H1 (cell line): ENCODE measurements around the gene VTN.

ENCODE experiments used
- BACH1 ChIP-seq: IDR thresholded peaks from 2 replicates; pipeline ENCODE4 v1.6.1; 2012; ENCODE audit warnings: low read length, improper control_type of control experiment
- CEBPB ChIP-seq: IDR thresholded peaks from 2 replicates; pipeline ENCODE4 v1.6.1; 2012; ENCODE audit warnings: low read depth, low read length
- EZH2 ChIP-seq: fragments of 200-600 bp; sonication (generic); IDR thresholded peaks from 2 replicates; pipeline ENCODE4 v1.7.1; 2012; ENCODE audit warnings: low read depth, mild to moderate bottlenecking, moderate library complexity, low read length, inconsistent platforms; ENCODE audit not compliant: severe bottlenecking
- POLR2A ChIP-seq, 2 experiments: IDR thresholded peaks; 1 replicate in 1 of 2; 2 replicates in 1 of 2; pipeline ENCODE4 v1.6.1; 2011; ENCODE audit warnings: low read depth in 2 of 2, low read length in 2 of 2, mild to moderate bottlenecking in 2 of 2; ENCODE audit errors: control extremely low read depth in 1 of 2
- TF ChIP-seq, protein P1 (sequence below), 3 experiments: IDR thresholded peaks; 1 replicate in 2 of 3; 2 replicates in 1 of 3; pipeline versions ENCODE4 v1.5.1 to v1.6.1; 2011; ENCODE audit warnings: low read length in 3 of 3, mild to moderate bottlenecking in 3 of 3, inconsistent platforms in 2 of 3, low read depth in 1 of 3, moderate library complexity in 1 of 3; ENCODE audit not compliant: insufficient read depth in 1 of 3; ENCODE audit errors: control extremely low read depth in 1 of 3

DNA sequence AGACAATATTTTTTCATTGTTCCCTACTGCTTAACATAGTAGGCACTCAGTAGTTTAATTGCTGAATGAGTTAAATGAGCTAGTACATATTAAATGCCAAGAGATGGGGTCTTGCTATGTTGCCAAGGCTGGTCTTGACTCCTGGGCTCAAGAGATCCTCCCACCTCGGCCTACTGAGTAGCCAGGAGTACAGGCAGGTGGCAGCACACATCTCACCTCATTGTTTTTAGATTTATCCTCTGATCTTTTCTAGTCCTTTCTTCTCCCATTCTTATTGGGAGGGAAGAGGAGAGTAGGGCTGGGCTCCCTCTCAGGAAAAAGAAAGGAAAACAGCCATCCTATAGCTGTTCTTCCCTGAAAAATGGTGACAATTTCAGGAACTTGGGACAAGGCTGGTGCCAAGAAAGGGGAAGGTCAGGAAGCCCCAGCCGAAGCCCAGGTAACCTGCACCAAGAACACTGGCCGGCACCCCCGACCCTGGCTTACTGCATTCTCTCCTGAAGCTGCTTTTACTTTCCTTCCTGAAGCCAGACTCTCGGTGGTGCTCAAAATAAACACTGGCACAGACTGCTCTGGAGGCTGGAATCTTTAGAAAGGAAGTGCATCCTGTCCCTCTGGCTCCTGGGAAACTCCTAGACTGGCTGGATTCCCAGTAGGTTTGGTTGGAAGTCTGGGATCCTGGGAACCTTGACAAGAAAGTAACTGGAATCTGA, 31.9 kb downstream of the VTN start:
- TF ChIP-seq CEBPB (no peak), BACH1 (no peak), POLR2A (IDR thresholded peaks at IDR 0.05; ENCODE audit: control extremely low read depth in 1 of 2, low read depth in 2 of 2, low read length in 2 of 2) (no peak), EZH2 (no peak)
- TF ChIP-seq, protein P1, sequence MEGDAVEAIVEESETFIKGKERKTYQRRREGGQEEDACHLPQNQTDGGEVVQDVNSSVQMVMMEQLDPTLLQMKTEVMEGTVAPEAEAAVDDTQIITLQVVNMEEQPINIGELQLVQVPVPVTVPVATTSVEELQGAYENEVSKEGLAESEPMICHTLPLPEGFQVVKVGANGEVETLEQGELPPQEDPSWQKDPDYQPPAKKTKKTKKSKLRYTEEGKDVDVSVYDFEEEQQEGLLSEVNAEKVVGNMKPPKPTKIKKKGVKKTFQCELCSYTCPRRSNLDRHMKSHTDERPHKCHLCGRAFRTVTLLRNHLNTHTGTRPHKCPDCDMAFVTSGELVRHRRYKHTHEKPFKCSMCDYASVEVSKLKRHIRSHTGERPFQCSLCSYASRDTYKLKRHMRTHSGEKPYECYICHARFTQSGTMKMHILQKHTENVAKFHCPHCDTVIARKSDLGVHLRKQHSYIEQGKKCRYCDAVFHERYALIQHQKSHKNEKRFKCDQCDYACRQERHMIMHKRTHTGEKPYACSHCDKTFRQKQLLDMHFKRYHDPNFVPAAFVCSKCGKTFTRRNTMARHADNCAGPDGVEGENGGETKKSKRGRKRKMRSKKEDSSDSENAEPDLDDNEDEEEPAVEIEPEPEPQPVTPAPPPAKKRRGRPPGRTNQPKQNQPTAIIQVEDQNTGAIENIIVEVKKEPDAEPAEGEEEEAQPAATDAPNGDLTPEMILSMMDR (IDR thresholded peaks at IDR 0.05; ENCODE audit: control extremely low read depth in 1 of 3, insufficient read depth in 1 of 3, low read depth in 1 of 3, low read length in 3 of 3): no peak
